ENCODE data around the gene TRIM38.

- TF ChIP-seq JUND (CRISPR knock-in tag; IDR thresholded peaks at IDR 0.05): no peak
- TF ChIP-seq ZNF883 (CRISPR knock-in tag; IDR thresholded peaks at IDR 0.05; ENCODE audit: not compliant biosample characterization): no peak
- no peak for TF ChIP-seq CTCF (CRISPR knock-in tag; IDR thresholded peaks at IDR 0.05)
These were observed 7.8 kb upstream of the TRIM38 start for GRCh38 chr6:25954756-25955155.
